Thoracic aorta (tissue), 2 donors: ENCODE data around the gene ARFGAP1. TPM values are rescaled to one million over a fixed set of nuclear protein-coding genes. Genes with fewer than 3 reads are reported as not detected.

Experiments used
- ATAC-seq: fragments of 150-250 bp; one replicate; pipeline ENCODE4 v1.8.0; 2017; ENCODE audit warnings: low read depth; ENCODE audit not compliant: insufficient number of reproducible peaks, low FRiP score
- DNase-seq: peaks from one replicate; pipeline ENCODE4 v3.0.0-alpha.2; 2020; ENCODE audit warnings: low spot score
- H3K27ac ChIP-seq, 2 donors: fragments of 200-600 bp; sonication (generic); 1 replicate in 1 of 2; 2 replicates in 1 of 2; pipeline ENCODE4 v1.5.1; 2016; ENCODE audit warnings: mild to moderate bottlenecking in 2 of 2, moderate library complexity in 2 of 2
- H3K27me3 ChIP-seq: fragments of 200-600 bp; sonication (generic); replicated peaks from 2 replicates; pipeline ENCODE4 v1.6.0; 2016; ENCODE audit warnings: mild to moderate bottlenecking; ENCODE audit not compliant: insufficient read depth
- H3K36me3 ChIP-seq: fragments of 200-600 bp; sonication (generic); one replicate; pipeline ENCODE4 v1.5.1; 2016
- H3K4me1 ChIP-seq, 2 donors: fragments of 200-600 bp; sonication (generic); 1 replicate in 1 of 2; 2 replicates in 1 of 2; pipeline versions ENCODE4 v1.5.1 to v1.6.0; 2016; ENCODE audit warnings: low read depth in 2 of 2, mild to moderate bottlenecking in 1 of 2; ENCODE audit not compliant: control insufficient read depth in 1 of 2
- H3K4me3 ChIP-seq: fragments of 200-600 bp; sonication (generic); 2 replicates; pipeline ENCODE4 v1.5.1; 2016; ENCODE audit warnings: mild to moderate bottlenecking
- H3K9me3 ChIP-seq: fragments of 200-600 bp; sonication (generic); 2 replicates; pipeline ENCODE4 v1.5.1; 2016
- total RNA-seq, 2 donors: library from RNA; depleted of rRNA; stranded (reverse); fragments of >200 nt; gene quantifications; one replicate each; pipeline versions ENCODE4 v1.1.0 to v1.2.3, GENCODE V29; 2016
- TF ChIP-seq, protein P1 (sequence below): fragments of 200-600 bp; sonication (generic); IDR thresholded peaks from one replicate; pipeline ENCODE4 v1.5.1; 2019; ENCODE audit warnings: antibody characterized with exemption

Gene ARFGAP1
- total RNA-seq, 2 donors from 2014 or later: 110 to 119 TPM

GRCh38 chr20:63255931-63256704 is 16.5 kb upstream of the ARFGAP1 start:
- TF ChIP-seq, protein P1, sequence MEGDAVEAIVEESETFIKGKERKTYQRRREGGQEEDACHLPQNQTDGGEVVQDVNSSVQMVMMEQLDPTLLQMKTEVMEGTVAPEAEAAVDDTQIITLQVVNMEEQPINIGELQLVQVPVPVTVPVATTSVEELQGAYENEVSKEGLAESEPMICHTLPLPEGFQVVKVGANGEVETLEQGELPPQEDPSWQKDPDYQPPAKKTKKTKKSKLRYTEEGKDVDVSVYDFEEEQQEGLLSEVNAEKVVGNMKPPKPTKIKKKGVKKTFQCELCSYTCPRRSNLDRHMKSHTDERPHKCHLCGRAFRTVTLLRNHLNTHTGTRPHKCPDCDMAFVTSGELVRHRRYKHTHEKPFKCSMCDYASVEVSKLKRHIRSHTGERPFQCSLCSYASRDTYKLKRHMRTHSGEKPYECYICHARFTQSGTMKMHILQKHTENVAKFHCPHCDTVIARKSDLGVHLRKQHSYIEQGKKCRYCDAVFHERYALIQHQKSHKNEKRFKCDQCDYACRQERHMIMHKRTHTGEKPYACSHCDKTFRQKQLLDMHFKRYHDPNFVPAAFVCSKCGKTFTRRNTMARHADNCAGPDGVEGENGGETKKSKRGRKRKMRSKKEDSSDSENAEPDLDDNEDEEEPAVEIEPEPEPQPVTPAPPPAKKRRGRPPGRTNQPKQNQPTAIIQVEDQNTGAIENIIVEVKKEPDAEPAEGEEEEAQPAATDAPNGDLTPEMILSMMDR: no peak
- H3K36me3 ChIP-seq: no peaks in the 10 kb centered on the region
- H3K4me3 ChIP-seq: no peak overlapping the region
- ATAC-seq (no peak), DNase-seq (no peak)
- H3K27ac ChIP-seq: no peak overlapping the region
- no peaks in the 10 kb centered on the region for H3K27me3 ChIP-seq
- H3K4me1 ChIP-seq: peaks cover 0 to 10% of the 10 kb centered on the region in 2 donors
- H3K9me3 ChIP-seq: no peaks in the 10 kb centered on the region

- no peaks in the 10 kb centered on the region for H3K27me3 ChIP-seq
- no peak for DNase-seq
- H3K27ac ChIP-seq: no peak overlapping the region
- no peaks in the 10 kb centered on the region for H3K9me3 ChIP-seq
- H3K36me3 ChIP-seq: no peaks in the 10 kb centered on the region
- peaks cover 0 to 10% of the 10 kb centered on the region in 2 donors for H3K4me1 ChIP-seq
- no peak for ATAC-seq
- H3K4me3 ChIP-seq: no peak overlapping the region
- TF ChIP-seq, protein P1: no peak
These were observed 15.7 kb upstream of the ARFGAP1 start for GRCh38 chr20:63256954-63257353.

GRCh38 chr20:63257629-63258028 is 15.0 kb upstream of the ARFGAP1 start:
- no peak overlapping the region for H3K27ac ChIP-seq
- ATAC-seq: no peak
- no peak overlapping the region for H3K4me3 ChIP-seq
- H3K9me3 ChIP-seq: no peaks in the 10 kb centered on the region
- peaks cover 0 to 10% of the 10 kb centered on the region in 2 donors for H3K4me1 ChIP-seq
- H3K36me3 ChIP-seq: no peaks in the 10 kb centered on the region
- TF ChIP-seq, protein P1: no peak
- no peaks in the 10 kb centered on the region for H3K27me3 ChIP-seq
- DNase-seq: no peak

DNA sequence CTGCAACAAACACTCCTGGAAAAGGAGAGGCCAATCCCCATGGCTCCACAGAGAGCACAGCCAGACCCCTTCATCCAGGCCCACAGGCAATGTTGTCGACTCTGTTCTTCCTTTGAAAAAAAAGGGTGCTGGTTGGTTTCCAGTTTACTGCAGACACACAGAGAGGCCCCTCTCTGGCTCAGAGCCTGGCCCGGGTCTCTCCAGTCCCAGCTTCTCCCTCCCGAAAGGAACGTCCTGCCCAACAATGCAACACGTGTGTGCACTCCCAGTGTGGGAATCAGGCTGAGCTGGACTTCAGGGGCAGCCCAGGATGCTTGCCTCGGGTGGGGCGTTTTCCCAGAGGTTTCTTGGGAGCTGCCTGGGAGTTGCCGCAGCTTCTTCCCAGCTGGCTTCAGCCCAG is 13.8 kb upstream of the ARFGAP1 start:
- Histone ChIP-seq H3K9me3 (no peaks in the 10 kb centered on the region), H3K27me3 (no peaks in the 10 kb centered on the region), H3K27ac (no peak overlapping the region), H3K36me3 (no peaks in the 10 kb centered on the region), H3K4me3 (no peak overlapping the region), H3K4me1 (peaks cover 0 to 5% of the 10 kb centered on the region in 2 donors)
- DNase-seq: no peak
- TF ChIP-seq, protein P1: no peak
- ATAC-seq: no peak

DNA sequence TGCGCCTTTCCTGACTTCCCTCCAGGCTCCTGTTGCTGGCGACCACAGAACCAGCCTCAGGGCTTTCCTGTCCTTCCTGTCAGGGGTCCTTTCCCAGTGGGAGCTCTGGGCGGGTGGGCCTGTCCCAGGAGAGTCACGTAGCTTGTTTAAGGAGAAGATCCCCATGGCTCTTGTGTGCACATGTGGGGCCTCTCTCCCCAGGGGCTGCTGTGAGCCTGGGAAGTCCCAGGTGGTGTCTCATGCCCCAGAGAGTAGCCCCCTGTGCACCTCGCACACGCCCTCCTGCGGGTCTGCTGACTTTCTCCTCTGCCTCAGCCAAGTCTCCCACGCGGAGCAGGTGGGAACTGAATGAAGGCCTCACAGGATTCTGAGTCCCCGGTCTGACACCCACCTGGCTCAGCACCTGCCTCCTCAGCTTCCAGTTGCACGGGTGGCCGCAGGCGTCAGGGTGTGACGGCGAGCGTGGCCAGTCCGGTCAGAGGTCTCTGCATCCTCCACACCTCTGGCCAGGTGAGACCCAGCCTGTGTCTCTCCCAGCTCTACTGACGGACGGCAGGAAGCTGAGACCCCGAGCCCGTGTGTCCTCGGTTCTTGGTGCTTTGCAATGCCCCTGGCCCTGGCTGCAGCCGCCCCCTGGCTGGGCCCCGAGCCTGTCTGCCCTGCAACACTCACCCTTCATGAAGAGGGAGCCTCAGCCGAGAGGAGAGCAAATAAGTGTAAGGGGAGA is 12.7 kb upstream of the ARFGAP1 start:
- Histone ChIP-seq H3K4me1 (no peaks in the 10 kb centered on the region), H3K4me3 (no peak overlapping the region), H3K9me3 (no peaks in the 10 kb centered on the region), H3K27ac (no peak overlapping the region), H3K27me3 (no peaks in the 10 kb centered on the region), H3K36me3 (no peaks in the 10 kb centered on the region)
- no peak for DNase-seq
- ATAC-seq: no peak
- TF ChIP-seq, protein P1: no peak
